PC-9 (cell line): ENCODE results near the gene LTO1.

Source experiments
- CTCF ChIP-seq: fragments of 200-600 bp; sonication (generic); conservative IDR thresholded peaks from 2 replicates; pipeline ENCODE4 v1.6.1; 2017; ENCODE audit warnings: mixed run types, antibody characterized with exemption, mild to moderate bottlenecking, moderate library complexity
- EZH2 ChIP-seq: fragments of 200-600 bp; sonication (generic); IDR thresholded peaks from 2 replicates; pipeline ENCODE4 v1.8.0; 2017; ENCODE audit warnings: antibody characterized with exemption, low read depth

GRCh38 chr11:69665669-69666068 is 9.5 kb downstream of the LTO1 start:
- TF ChIP-seq EZH2 (no peak), CTCF (no peak)
